ENCODE results near the gene CRYGB.

DNA sequence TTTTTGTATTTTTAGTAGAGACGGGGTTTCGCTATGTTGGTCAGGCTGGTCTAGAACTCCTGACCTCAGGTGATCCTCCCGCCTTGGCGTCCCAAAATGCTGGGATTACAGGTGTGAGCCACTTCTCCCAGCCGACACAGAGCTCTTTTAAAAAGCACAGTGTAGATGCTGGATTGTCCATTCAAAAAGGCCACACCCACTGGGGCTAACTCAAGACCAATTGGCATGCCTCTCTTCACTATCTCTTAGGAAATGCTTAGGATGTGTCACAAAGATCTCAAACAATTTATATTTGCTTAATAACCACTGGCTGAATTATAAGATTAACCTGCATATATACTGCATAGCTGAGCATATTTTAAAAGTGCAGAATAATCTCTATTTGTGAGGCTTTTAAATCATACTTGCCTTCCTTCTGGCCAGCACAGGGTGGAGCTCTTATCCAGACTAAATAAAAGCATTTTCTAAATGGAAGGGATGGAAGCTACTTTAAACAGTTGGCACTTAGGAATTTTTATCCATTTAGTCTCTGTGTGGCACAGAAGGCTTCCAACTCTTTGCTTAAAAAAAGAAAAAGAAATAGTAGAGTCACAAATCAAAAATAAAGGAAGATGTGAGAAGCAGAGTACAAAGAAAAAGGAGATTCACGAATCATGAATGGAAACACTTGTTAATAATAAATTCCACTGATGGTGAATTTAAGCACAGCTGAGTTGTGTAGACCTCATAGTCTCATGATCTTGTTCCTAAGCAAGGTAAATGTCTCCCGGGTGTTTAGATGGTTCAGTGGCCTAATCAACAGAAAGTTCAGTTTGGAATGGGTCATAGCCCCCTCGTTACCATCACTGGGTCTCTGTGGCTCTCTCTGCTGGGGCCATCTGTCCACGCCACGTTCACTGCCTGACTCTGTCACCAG, 44.0 kb downstream of the CRYGB start:
- TF ChIP-seq, protein P1, sequence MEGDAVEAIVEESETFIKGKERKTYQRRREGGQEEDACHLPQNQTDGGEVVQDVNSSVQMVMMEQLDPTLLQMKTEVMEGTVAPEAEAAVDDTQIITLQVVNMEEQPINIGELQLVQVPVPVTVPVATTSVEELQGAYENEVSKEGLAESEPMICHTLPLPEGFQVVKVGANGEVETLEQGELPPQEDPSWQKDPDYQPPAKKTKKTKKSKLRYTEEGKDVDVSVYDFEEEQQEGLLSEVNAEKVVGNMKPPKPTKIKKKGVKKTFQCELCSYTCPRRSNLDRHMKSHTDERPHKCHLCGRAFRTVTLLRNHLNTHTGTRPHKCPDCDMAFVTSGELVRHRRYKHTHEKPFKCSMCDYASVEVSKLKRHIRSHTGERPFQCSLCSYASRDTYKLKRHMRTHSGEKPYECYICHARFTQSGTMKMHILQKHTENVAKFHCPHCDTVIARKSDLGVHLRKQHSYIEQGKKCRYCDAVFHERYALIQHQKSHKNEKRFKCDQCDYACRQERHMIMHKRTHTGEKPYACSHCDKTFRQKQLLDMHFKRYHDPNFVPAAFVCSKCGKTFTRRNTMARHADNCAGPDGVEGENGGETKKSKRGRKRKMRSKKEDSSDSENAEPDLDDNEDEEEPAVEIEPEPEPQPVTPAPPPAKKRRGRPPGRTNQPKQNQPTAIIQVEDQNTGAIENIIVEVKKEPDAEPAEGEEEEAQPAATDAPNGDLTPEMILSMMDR (IDR thresholded peaks at IDR 0.05) = peak; percentile 63
- TF ChIP-seq EZH2 (IDR thresholded peaks at IDR 0.05) (no peak), EZH2phosphoT487 (IDR thresholded peaks at IDR 0.05) (no peak)
